Activated B cell treated with CpG ODN at 0.5 μM for 24 hours (primary cell): Measurements from ENCODE around the gene LSM2. TPM values are rescaled to one million over a fixed set of nuclear protein-coding genes. Genes with fewer than 3 reads are reported as not detected.
A peak's percentile ranks its signal among the peaks of the same experiment; 100 is the strongest.

Experiments used
- ATAC-seq: fragments of 200-7000 bp; cut with Tn5 transposase; one replicate; pipeline ENCODE4 v1.10.0; 2021; ENCODE audit warnings: low read depth, mild to moderate bottlenecking, moderate library complexity
- CTCF ChIA-PET: fragments of 350-600 bp; sonication (Branson Sonifier 250); formaldehyde crosslinking; loops from one replicate; lab custom pipeline; 2021; ENCODE audit warnings: antibody characterized with exemption; lab: Charles Lee
- POLR2A ChIA-PET: fragments of 350-600 bp; sonication (Branson Sonifier 250); formaldehyde crosslinking; loops from one replicate; lab custom pipeline; 2021; ENCODE audit warnings: antibody characterized with exemption; lab: Charles Lee
- DNase-seq: peaks from one replicate; pipeline ENCODE4 v3.0.0; 2022
- H3K27ac Mint-ChIP-seq: one replicate; pipeline ENCODE4 v1.8.0; 2020; ENCODE audit warnings: mixed read lengths
- H3K27me3 Mint-ChIP-seq: one replicate; pipeline ENCODE4 v1.8.0; 2021; ENCODE audit warnings: mixed read lengths
- H3K36me3 Mint-ChIP-seq: one replicate; pipeline ENCODE4 v1.8.0; 2021; ENCODE audit warnings: low read depth, mixed read lengths
- H3K4me1 Mint-ChIP-seq: one replicate; pipeline ENCODE4 v1.8.0; 2021; ENCODE audit warnings: mixed read lengths
- H3K4me3 Mint-ChIP-seq: one replicate; pipeline ENCODE4 v1.8.0; 2020; ENCODE audit warnings: mild to moderate bottlenecking, mixed read lengths
- H3K9me3 Mint-ChIP-seq: one replicate; pipeline ENCODE4 v1.8.0; 2020; ENCODE audit warnings: mixed read lengths
- intact Hi-C: fragments of 100-400 bp; cut with micrococcal nuclease; formaldehyde crosslinking; loops from one replicate; pipeline ENCODE4 v1.15.1; 2024
- total RNA-seq: library from RNA; stranded (reverse); gene quantifications from 2 replicates; pipeline ENCODE4 v1.2.3, GENCODE V29; 2022
- TF ChIP-seq, protein P1 (sequence below): fragments of 200-600 bp; IDR thresholded peaks from one replicate; pipeline ENCODE4 v1.8.0; 2022; ENCODE audit warnings: antibody characterized with exemption, mild to moderate bottlenecking

The LSM2 gene
- total RNA-seq, 1 donor from 2014 or later, result 61.8 TPM

- H3K4me3 Mint-ChIP-seq, result no peak overlapping the region
- no peak overlapping the region for H3K27ac Mint-ChIP-seq
- ChIA-PET POLR2A (interaction anchor here (0.6 to 2.0 kb wide), 15 partner anchors 18 to 109 kb away, joined by 3 to 20 read pairs (median 5); partner anchors contain the start of genes ABHD16A, CLIC1, DDAH2 and HSPA1A), CTCF (interaction anchor here (0.5 to 2.7 kb wide), 21 partner anchors 8 to 219 kb away, joined by 3 to 49 read pairs (median 4); partner anchors contain the start of genes BAG6, CLIC1, DDAH2 and LY6G5C)
- TF ChIP-seq, protein P1, sequence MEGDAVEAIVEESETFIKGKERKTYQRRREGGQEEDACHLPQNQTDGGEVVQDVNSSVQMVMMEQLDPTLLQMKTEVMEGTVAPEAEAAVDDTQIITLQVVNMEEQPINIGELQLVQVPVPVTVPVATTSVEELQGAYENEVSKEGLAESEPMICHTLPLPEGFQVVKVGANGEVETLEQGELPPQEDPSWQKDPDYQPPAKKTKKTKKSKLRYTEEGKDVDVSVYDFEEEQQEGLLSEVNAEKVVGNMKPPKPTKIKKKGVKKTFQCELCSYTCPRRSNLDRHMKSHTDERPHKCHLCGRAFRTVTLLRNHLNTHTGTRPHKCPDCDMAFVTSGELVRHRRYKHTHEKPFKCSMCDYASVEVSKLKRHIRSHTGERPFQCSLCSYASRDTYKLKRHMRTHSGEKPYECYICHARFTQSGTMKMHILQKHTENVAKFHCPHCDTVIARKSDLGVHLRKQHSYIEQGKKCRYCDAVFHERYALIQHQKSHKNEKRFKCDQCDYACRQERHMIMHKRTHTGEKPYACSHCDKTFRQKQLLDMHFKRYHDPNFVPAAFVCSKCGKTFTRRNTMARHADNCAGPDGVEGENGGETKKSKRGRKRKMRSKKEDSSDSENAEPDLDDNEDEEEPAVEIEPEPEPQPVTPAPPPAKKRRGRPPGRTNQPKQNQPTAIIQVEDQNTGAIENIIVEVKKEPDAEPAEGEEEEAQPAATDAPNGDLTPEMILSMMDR, result no peak
- ATAC-seq (peak; percentile 98), DNase-seq (peak; percentile 76)
- no peaks in the 10 kb centered on the region for H3K27me3 Mint-ChIP-seq
- no peaks in the 10 kb centered on the region for H3K36me3 Mint-ChIP-seq
- H3K9me3 Mint-ChIP-seq, result no peaks in the 10 kb centered on the region
- intact Hi-C loops, result loop anchor here (1.0 kb wide), 3 partner anchors 41 to 90 kb away; partner anchors contain the start of gene DDAH2
- H3K4me1 Mint-ChIP-seq, result peaks cover 16% of the 10 kb centered on the region
Observed at GRCh38 chr6:31769684-31770371, 36.9 kb downstream of the LSM2 start.

DNA sequence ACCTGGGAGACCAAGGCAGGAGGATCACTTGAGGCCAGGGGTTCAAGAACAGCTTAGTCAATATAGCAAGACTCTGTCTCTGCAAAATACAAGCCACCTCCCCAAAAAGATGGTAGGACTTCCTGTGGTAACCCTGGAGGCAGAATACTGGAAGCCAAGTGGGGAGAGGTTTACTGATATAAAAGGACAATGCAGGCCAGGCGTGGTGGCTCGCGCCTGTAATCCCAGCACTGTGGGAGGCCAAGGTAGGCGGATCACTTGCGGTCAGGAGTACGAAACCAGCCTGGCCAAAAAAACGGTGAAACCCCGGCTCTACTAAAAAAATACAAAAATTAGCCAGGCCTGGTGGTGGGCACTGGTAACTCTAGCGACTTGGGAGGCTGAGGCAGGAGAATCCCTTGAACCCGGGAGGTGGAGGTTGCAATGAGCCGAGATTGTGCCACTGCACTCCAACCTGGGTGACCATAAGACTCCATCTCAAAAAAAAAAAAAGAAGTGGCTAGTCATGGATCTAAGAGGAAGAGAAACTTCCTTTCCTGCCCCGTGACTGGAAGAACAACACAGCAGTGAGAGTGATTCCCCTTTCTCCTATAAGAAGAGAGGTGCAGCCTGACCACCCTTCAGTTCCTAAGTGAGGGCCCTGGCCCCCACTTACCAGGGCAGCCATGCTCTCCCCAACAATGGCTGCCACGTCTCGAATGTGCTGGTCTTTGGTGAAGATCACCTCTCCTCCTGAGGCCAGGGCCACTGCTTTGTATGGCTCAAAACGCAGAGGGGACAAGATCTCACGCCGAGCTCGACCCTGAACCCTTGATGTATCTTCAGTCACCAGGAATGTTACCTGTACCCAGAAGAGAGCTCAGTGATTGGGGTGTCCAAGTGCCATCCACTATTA, 38.2 kb downstream of the LSM2 start:
- Mint-ChIP-seq H3K27me3 (no peaks in the 10 kb centered on the region), H3K36me3 (peaks cover 5% of the 10 kb centered on the region), H3K4me3 (no peak overlapping the region), H3K27ac (no peak overlapping the region), H3K4me1 (peaks cover 16% of the 10 kb centered on the region), H3K9me3 (no peaks in the 10 kb centered on the region)
- intact Hi-C loops, result loop anchor here (1.0 kb wide), 1 partner anchor 39 kb away; the partner anchor contains the start of gene DDAH2
- CTCF ChIA-PET, result interaction anchor here (0.6 to 2.7 kb wide), 10 partner anchors 17 to 217 kb away, joined by 3 to 49 read pairs (median 5); partner anchors contain the start of genes DDAH2, LY6G5C, MPIG6B and MSH5
- DNase-seq (no peak), ATAC-seq (no peak)
- TF ChIP-seq, protein P1, result no peak
- POLR2A ChIA-PET, result interaction anchor here (0.6 to 1.8 kb wide), 4 partner anchors 31 to 62 kb away, joined by 6 to 20 read pairs (median 10); partner anchors contain the start of genes CLIC1 and DDAH2

- ChIA-PET POLR2A (interaction anchor here (0.7 kb wide), 1 partner anchor 78 kb away, joined by 6 read pairs; no protein-coding TSS in a partner anchor), CTCF (no interaction called here)
Observed at GRCh38 chr6:31767096-31767645, 39.6 kb downstream of the LSM2 start.

DNA sequence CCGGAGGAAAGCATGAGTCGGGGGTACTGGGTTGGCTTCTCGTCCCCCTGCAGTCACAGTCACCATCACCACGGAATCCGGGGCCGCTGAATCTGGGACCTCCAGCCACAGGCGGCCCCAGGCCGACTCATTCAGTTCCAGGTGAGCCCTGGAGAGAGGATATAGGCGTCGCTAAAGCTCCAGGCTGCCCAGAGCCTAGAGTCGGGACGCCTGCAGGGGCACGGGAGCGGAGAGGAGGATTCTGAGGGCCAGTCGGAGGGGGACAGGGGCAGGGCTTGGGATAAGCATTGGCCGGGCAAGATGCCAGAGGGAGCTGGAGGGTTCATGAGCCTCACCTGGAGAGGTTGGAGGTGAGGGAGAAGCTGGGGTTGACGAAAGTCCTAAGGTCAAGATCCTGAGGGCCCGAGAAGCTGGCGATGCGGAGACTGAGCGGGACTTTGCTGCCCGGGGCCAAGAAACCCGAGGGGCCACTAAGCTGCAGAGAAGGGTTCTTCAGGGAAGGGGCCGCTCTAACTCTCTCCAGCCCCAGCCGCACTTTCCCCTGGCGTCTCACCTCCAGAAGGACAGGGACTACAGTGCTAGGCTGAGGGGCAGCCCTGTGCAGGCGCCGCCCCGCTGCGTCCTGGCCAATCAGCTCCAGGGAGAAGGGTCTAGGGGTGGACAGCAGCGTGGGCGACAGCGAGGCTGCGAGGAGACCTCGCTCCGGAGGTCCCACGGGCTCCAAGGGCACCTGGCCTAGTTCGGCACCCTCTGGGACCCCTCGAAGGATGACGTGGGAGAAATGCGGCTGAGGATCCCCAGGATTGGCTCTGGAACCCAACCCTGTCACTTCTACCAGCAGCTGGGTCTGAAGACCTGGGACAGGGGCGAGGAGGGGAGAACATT, 40.6 kb downstream of the LSM2 start:
- no peak for DNase-seq
- H3K4me1 Mint-ChIP-seq, result peaks cover 6% of the 10 kb centered on the region
- ChIA-PET POLR2A (no interaction called here), CTCF (no interaction called here)
- intact Hi-C loops, result no loop called here
- H3K4me3 Mint-ChIP-seq, result no peak overlapping the region
- no peak overlapping the region for H3K27ac Mint-ChIP-seq
- TF ChIP-seq, protein P1, result no peak
- no peaks in the 10 kb centered on the region for H3K9me3 Mint-ChIP-seq
- H3K27me3 Mint-ChIP-seq, result no peaks in the 10 kb centered on the region
- ATAC-seq, result no peak
- H3K36me3 Mint-ChIP-seq, result peaks cover 20% of the 10 kb centered on the region

More at GRCh38 chr6:31767096-31767645, 39.6 kb downstream of the LSM2 start:
- DNase-seq (no peak), ATAC-seq (no peak)
- Mint-ChIP-seq H3K27me3 (no peaks in the 10 kb centered on the region), H3K4me1 (peaks cover 9% of the 10 kb centered on the region), H3K27ac (no peak overlapping the region), H3K4me3 (no peak overlapping the region), H3K9me3 (no peaks in the 10 kb centered on the region), H3K36me3 (peaks cover 13% of the 10 kb centered on the region)
- TF ChIP-seq, protein P1, result no peak
- intact Hi-C loops, result no loop called here
